Fibroblast of gingiva (primary cell): ENCODE data around the gene TENT4B.
A peak's percentile ranks its signal among the peaks of the same experiment; 100 is the strongest.

Source experiments
- DNase-seq: peaks from one replicate; pipeline ENCODE4 v3.0.0-alpha.2; 2011; ENCODE audit warnings: low read depth

The TENT4B gene

DNA sequence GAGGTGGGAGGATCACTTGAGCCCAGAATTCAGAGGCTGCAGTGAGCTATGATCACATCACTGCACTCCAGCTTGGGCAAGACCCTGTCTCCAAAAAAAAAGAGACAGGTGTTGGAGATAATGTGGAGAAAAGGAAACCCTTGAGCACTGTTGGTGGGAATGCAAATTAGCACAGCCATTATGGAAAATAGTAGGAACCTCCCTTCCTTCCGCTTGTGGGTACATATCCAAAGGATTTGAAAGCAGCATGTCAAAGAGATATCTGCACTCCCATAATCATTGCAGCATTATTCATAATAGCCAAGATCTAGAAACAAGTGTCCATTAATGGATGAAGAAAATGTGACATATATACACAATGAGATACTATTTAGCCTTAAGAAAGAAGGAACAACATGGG lies 103.5 kb downstream of the TENT4B start:
- DNase-seq, result no peak

DNA sequence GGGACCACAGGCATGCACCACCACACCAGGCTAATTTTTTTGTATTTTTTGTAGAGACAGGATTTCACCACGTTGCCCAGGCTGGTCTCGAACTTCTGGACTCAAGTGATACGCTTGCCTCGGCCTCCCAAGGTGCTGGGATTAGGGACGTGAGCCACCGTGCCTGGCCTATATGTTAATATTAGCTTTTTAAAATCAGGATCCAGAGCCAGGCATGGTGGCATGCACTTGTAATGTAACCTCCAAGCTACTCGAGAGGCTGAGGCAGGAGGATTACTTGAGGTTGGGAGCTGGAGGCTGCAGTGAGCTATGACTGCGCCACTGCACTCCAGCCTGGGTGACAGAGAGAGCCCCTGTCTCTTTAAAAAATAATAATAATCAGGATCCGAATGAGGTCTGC lies 104.8 kb downstream of the TENT4B start:
- DNase-seq, result no peak

DNA sequence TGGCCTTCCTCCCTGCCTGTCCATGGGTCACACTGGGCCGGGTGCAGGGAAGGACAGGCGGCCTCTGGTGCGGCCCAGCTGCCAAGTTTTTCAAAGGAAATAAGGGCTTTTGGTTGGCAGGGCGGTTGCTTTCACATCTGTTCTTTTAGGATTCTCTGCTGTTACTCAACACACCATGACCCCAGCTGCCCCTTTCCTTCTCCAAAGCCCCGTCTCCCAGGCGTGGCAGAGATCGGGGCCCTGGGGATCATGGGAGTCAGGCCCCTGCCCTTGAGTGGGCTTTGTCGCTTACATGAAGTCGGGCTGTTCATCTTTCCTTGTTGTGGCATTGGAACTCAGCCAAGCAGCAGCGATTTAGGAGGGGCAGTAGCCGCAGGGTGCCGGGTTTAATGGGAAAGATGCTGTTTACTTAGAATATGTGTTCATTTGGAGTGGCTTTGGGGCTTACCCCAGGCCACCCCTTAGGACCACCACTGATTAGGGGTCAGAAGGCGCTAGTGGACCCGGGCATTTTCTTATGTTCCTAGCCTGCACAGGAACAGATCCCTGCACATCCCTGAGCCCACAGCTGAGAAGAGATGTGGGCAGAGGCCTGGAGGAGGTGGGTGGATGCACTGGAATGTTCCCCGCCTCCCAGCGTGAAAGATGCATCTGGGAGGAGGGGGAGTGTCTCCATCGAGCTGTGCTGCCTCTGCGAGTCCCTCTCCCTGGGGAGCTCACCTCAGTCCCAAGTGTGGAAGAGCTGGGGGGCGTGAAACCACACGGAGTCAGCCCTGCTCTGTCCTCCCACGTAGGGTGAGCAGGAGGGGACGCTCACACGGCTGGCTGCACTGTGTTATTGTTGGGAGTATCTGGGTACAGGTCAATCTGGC lies 106.5 kb downstream of the TENT4B start:
- DNase-seq, result peak; percentile 60

DNA sequence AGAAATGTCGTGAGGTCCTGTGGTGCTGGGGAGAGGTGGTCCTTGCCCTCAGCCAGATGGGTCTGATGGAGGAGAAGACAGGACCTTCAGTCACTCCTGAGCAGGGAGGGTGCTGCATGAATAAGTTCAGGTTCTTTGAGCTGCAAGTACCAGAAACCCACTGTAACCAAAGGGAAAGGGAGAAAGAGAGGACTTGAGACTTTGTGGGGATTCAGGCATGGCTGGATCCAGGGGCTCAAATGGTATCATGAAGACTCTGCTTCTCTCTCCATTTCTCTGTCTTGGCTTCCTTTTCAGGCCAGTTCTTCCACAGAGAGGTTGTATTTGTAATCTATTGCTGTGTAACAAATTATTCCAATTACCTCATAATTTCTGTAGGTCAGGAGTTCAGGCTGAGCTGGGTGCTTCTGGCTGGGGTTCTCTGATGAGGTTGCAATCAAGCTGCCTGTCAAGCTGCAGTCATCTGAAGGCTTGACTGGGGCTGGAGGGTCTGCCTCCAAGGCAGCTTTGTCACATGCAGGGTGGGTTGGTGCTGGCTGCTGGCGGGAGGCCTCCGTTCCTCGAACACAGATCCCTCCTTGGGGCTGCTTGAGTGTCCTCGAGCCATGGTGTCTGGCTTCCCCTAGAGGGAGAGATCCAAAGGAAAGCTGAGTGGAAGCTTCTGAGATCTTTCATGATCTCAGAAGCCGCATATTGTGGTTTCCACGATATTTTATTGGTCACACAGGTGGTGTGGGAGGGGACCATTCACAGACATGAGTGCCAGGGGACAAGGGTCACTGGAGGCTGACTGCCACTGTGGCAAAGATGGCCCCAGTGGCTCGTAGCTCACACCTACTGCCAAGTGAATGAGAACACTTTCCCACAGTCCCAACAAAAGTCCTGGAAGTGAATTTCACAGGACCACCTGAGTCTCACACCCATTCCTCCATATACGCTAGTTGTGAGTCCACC lies 107.4 kb downstream of the TENT4B start:
- no peak for DNase-seq

DNA sequence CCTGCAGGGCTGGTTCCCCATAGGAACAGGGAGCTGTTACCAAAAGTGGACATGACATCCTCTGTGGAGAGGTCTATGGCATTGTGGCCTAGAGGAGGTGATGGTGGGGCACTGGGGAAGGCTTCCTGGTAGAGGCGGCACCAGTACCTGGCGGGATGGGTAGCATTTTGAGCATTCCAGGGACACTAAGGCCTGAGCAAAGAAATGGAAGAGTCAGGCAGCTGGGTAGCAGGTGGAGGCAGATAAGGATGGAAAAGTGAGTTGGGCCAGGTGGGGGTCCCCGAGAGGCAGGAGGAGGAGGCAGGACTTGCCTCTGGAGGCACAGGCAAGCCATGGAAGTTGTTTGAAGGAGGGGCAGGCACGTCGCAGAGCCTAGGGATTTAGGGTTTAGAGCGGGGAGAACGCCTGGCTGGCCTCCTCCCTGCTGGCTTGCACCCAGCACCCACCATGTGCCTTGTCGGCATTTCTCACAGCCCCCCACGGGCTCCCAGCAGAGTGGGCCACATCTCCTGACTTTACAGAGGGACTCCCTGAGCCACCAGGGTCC lies 108.1 kb downstream of the TENT4B start:
- no peak for DNase-seq

DNA sequence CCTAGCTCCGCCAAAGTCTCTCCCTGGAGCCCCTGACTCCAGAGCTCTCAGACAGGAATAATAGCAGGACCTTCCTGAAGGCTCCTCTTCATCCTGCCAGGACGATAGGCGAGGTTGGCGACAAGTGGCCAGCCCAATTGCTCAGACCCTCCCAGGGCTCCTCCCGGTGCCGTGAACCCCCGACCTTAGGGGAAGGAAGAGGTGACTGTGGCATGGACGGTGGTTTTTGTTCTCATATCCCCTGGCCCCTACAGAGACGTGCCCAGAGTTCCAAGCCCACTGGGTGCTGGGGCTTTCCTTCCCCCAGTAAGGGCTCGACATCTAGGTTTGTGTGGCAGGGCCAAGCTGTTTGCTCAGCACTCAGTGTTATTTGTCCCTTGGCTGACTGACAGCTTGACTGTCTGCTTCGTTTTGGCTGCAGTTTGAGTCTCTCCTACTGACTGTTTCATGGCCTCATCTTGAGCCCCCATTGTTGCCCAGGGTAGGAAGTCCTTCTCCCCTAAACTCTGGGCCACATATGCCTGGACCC lies 108.7 kb downstream of the TENT4B start:
- DNase-seq, result no peak

DNA sequence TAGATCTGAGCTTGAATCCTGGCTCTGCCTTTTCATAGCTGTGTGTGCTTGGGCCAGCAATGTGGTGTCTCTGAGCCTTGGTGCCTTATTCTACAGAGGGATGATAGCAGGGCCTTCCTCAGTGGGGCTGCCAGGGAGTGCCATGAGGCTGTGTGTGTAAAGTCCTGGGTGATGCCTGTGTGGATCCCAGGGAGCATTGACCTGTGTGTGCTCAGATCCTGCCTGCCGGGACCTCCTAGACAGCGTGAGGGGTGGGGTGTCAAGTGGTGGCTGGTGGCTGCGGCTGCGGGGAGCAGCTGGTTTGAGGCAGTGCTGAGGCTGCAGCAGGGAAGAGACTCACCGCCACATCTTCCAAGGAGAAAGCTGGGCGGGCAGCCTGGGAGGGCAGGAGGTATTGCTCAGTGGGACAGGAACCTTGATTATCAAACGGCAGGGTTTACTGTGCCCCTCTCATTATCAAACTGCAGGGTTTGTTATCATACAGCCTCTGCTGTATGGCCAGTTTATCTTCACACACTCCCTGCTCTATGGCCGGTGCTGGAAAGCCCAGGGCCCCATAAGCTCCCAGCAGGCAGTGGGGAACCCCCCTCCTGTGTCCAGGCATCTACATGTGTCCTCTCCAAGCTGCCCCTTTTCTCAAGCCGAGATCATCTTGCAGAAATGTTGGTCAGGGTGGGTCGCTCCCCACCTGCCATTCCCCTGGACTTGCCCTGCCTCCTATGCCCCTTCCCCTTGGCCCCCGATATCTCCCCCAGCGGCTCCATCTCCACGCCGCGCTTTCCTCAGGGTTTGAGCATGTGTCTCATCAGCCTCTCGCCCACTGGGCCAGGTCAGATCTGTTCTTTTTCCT lies 110.2 kb downstream of the TENT4B start:
- no peak for DNase-seq

DNA sequence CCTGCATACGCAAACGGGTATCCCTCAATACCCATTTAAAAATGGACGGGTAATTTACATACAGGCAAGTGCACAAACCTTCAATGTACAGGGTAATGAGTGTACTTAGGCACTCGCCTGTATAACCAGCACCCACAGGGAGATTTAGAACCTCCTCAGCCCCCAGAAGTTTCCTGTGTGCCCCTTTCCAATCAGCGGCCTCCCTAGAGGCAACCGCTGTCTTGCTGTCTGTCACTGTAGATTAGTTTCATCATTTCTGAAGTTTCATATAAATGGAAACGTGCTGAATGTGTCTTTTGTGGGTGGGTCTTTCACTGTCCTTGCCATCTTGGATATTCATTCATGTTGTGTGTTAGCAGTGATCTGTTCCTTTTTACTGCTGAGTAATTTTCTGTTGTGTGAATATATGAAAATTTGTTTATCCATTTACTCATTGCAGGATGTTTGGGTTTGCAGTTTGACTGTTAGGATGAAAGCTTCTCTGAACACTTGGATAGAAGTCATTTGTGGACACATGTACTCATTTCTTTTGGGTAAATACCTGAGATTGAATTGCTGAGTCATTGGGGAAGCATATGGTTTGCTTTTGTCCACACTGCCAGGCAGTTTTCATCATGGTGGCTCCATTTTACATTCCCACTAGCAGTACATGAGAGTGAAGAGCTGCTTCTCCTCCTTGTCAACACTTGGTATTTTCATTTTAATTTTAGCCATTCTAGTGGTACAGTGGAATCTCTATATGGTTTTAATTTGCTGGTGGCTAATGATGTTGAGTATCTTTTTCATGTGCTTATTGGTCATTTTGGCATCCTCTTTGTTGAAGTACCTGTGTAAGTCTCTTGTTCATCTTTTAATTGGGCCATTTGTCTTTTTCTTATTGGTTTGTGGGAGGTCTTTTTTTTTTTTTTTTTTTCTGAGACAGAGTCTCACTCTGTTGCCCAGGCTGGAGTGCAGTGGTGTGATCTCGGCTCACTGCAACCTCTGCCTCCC lies 111.1 kb downstream of the TENT4B start:
- no peak for DNase-seq

DNA sequence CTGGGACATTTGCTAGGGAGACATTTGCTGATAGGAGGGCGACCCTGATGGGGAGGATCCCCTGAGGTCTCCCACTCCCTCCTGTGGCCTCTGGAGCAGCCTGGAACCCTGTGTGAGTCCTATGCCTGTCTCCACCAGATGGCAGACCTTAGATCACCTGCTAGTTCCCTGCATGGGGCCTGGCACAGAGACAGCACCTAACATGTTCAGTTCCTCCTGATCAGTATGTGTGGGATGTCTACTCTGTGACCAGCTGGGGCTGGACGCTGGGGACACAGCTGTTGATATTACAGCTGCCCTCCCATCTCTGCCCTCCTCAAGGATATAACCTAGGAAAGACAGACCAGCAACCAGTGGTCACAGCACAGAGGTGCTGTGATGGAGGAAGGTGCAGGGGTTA lies 112.2 kb downstream of the TENT4B start:
- no peak for DNase-seq

DNA sequence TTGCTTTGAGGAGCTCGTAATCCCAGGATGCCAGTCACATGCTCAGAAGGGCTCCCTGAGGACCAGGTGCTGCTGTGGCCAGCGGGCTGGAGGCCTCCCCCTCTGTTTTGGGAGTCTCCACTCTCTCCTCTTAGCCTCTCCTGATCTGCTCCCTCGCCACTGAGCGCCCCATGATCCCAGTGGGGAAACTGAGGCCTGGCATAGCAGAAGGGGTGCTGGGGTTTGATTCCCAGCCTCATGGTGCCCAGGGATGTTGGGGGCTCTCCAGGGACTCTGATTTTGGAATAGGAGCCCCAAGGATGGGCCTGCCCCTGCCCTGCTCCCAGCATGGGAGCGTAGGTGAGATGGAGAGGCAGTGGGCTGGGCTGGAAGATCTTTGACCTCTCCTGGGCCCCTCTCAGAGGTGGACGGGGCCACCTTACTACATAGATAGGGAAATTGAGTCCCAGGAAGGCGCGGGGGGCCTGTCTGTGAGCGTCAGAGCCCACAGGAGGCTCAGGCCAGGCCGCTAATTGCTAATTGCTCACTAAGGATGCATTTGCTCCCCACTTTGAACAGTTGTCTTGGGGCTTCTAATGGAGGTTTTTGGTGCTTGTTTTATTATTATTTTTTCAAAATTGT lies 112.7 kb downstream of the TENT4B start:
- no peak for DNase-seq

DNA sequence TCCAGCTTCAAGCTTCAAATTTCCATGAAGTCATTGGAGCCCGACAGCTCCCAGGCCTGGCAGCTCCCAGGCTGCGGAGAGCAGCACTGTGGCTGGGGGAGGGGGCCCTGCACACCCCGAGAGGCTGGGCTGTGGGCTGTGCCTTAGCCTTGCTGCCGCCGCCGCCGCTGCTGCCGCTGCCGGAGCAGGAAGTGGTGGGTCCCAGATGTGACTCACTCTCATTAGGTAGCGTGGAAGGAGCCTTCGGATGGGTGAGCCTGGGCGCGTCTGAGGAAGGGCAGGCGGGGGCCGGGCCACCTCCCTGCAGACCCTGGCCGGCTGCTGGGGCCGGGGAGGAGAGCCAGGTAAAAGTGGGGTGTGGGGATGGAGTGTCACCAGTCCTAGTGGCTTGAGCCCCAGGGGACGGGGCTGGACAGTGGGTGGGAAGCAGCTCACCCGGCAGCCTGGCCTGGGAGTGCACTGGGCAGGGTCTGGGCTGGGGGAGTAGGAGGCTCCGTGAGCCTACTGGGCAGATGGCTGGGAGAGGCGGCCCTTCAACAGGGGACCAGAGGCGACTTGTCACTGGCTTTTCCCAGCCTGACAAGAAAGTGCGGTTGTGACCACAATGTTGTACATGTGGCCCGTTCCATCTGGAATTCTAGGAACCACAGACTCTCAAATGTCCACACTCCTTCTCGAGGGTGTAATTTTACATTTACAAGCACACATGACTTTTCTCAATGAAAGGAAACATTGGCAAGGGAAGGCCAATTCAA lies 113.4 kb downstream of the TENT4B start, which contains the start of gene ADCY7:
ADCY7 (plus strand) TSS at position 215 of the 755 bp plus-strand sequence. CDS start 21,629 bp downstream, outside the sequence.
- DNase-seq, result peak; percentile 75

DNA sequence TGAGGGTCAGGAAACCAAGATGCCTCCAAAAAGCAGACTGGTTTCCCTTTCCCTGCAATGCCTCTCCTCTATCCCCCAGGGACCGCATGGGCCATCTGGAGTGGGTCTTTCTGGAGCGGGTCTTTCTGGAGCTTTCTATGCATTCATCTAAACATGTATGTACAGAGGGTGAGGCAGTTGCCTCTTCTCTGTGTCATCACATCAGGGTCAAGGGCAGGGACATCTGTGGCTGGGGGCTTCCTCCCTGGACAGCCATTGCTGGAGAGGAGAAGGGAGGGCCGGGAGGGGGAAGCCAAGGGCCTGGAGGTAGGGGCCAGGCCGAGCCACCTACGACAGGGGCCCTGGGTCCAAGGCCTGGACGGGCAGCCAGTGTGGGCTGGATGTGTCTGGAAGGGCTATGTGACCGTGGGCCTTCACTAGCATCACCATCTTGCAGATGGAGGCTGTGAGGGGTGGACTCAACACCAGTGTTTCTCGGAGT lies 114.1 kb downstream of the TENT4B start:
- no peak for DNase-seq

DNA sequence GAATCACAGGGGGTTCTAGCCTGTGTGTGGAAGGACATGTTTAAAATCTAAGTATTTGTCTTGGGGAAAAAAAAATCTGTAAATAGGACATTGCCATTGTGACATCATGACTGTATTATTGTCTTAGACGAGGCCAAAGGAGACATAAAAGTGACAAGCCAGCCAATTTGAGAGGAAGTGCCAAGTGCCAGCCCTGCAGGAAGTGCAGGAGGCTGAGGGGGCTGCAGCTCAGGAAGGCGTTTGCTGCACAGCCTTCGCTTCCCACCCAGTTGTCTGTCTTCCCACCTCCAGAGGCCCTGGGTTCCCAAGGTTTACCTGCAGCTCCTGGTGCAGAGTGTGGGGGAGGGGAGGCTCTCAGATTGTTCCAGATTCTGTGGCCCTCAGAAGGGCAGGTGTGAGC lies 114.5 kb downstream of the TENT4B start:
- DNase-seq, result no peak

DNA sequence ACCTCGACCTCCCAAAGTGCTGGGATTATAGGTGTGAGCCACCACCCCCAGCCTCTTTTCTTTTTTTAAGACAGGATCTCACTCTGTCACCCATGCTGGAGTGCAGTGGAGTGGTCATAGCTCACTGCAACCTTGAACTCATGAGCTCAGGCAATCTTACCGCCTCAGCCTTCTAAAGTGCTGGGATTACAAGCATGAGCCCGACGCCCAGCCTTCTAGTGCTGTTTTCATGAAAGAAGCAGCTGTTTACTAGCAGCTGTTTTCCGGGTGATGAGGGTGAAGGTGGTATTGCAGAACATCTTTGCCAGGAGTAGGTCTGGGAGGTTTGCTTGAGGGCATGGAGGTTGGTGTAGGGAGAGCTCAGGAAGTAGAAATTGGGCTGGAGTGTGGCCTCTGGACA lies 115.2 kb downstream of the TENT4B start:
- no peak for DNase-seq

DNA sequence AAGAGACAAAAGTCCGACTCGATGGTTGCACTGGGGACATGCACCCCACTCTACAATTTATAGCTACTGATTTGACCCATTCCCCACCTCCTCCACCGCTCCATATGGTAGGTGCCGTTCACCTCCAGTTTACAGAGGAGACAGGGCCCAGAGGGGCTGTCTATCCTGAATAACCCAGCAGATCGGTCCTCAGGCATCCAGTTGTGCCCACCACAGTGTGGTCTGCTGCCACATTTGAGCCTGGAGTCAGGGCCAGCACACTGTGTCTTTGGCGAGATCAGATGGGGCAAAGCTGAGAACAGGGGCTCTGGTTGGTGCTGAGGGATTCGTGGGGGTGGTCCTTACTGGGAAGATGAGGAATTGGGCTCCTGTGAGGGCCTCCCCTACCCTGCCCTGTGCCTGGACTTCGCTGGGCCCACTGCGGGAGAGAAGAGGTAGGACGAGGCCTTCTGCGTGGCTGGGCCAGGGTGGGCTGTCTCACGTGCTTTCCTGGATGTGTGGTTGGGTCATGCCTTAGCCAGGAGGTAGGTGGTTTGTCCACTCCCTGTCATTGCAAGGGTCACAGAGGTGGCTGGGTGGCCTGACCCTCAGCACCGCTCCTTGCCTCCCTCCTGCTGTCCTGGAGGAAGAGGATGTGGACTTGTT lies 116.1 kb downstream of the TENT4B start:
- DNase-seq, result no peak

DNA sequence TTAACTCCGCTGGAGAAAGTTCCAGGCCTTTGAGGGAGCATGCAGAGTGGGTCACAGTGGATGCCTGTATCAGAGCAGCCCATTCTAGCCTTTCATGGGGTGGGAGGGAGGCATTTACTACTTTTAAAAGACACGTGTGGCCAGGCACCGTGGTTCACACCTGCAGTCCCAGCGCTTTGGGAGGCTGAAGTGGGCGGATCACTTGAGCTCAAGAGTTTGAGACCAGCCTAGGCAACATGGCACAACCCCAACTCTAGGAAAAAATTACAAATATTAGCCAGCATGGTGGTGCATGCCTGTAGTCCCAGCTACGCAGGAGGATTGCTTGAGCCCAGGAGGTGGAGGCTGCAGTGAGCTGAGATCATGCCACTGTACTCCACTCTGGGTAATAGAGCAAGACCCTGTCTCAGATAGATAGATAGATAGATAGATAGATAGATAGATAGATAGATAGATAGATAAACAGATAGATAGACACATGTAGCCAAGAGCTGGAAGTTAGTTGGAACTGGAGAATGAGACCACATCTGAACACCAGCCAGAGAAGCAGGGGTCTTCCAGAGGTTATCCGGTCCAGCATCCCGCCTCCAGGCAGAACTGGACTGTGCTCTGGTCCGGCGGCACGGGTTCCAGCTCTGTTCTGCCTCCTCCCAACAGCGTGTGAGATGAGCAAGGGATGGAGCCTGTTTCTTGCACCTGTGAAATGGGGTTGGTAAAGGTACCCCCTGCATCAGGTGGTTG lies 116.8 kb downstream of the TENT4B start:
- no peak for DNase-seq

DNA sequence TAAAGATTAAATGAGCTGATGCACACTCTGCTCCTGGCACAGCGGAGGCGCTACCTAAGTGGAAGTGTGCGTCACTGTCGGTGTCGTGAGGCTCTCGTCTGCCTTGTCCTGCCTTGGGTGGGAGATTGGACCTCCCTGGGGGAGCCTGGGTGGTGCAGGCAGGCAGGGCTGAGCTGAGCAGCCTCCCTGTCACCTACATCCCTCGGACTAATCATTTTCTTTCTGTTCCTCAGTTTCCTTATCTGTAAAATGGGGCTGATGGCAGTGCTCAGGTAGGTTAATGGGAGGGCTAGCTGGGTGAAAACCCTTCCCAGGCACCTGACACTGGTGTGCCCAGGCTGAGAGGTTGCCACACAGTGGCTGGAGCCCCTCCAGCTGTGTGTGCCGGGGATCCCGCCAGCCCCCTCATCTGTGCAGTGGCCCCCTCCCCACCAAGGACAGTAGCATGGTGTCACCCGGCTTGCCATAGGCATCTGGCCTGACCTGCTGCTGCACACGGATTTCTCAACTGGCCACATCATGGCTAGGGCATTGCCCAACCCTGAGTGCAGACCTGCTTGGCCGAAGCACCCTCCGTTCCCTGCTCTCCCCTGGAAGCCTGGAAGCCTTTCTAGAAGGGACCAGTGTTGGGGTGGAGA lies 117.5 kb downstream of the TENT4B start:
- no peak for DNase-seq
